OCI-LY7 (cell line): ENCODE results near the gene PERP. TPM values are rescaled to one million over a fixed set of nuclear protein-coding genes. Genes with fewer than 3 reads are reported as not detected.

Experiments used
- BruUV-seq: library from RNA; stranded (reverse); fragments of 400-500 nt; replicated peaks from 2 replicates; lab custom pipeline; 2021; lab: Mats Ljungman, UMichigan
- CTCF ChIA-PET: fragments of 300-600 bp; sonication (Branson Sonifier 250); formaldehyde crosslinking; loops from one replicate; lab custom pipeline; 2022; ENCODE audit warnings: antibody characterized with exemption; ENCODE audit not compliant: unreplicated experiment; lab: Charles Lee
- POLR2A ChIA-PET: fragments of 300-600 bp; sonication (Branson Sonifier 250); formaldehyde crosslinking; loops from one replicate; lab custom pipeline; 2022; ENCODE audit warnings: antibody characterized with exemption; lab: Charles Lee
- DNase-seq: peaks from one replicate; pipeline ENCODE4 v3.0.0-alpha.2; 2015; ENCODE audit warnings: low spot score
- H2AFZ ChIP-seq: fragments of 200-600 bp; sonication (generic), shearing (Covaris generic); 2 replicates; pipeline ENCODE4 v1.6.1; 2014; ENCODE audit warnings: mild to moderate bottlenecking, antibody characterized with exemption, low read length, moderate library complexity
- H3K27ac ChIP-seq: fragments of 200-600 bp; sonication (generic); 2 replicates; pipeline ENCODE4 v1.5.1; 2014; ENCODE audit warnings: mixed run types, low read depth, mild to moderate bottlenecking, moderate library complexity, low read length, inconsistent platforms; ENCODE audit not compliant: poor library complexity, severe bottlenecking
- H3K36me3 ChIP-seq: fragments of 200-600 bp; sonication (generic); 2 replicates; pipeline ENCODE4 v1.6.1; 2014; ENCODE audit warnings: mild to moderate bottlenecking, antibody characterized with exemption, low read length, moderate library complexity, mixed read lengths; ENCODE audit not compliant: insufficient read depth
- H3K4me1 ChIP-seq: fragments of 200-600 bp; sonication (generic); 2 replicates; pipeline ENCODE4 v1.5.1; 2014; ENCODE audit warnings: mild to moderate bottlenecking, low read length; ENCODE audit not compliant: insufficient read depth, poor library complexity, severe bottlenecking
- H3K4me2 ChIP-seq: fragments of 200-600 bp; sonication (generic); 2 replicates; pipeline ENCODE4 v1.6.1; 2014; ENCODE audit warnings: mild to moderate bottlenecking, low read length
- H3K4me3 ChIP-seq: fragments of 200-600 bp; sonication (generic); 2 replicates; pipeline ENCODE4 v1.5.1; 2014; ENCODE audit warnings: mild to moderate bottlenecking, low read depth, low read length; ENCODE audit not compliant: poor library complexity, severe bottlenecking
- H3K79me2 ChIP-seq: fragments of 200-600 bp; sonication (generic); 2 replicates; pipeline ENCODE4 v1.6.1; 2016; ENCODE audit warnings: low read depth, mild to moderate bottlenecking, low read length, moderate library complexity, mixed read lengths; ENCODE audit not compliant: insufficient read depth
- H3K9me2 ChIP-seq: fragments of 200-600 bp; sonication (generic); 2 replicates; pipeline ENCODE4 v1.6.1; 2016; ENCODE audit warnings: mild to moderate bottlenecking, low read length, mixed read lengths; ENCODE audit not compliant: insufficient read depth
- H3K9me3 ChIP-seq: fragments of 200-600 bp; sonication (generic); 2 replicates; pipeline ENCODE4 v1.6.1; 2014; ENCODE audit warnings: mild to moderate bottlenecking, mixed run types, low read length, mixed read lengths
- H4K20me1 ChIP-seq: fragments of 200-600 bp; sonication (generic); 2 replicates; pipeline ENCODE4 v1.6.1; 2014; ENCODE audit warnings: mild to moderate bottlenecking, antibody characterized with exemption, low read length, moderate library complexity, mixed read lengths; ENCODE audit not compliant: insufficient read depth
- CTCF ChIP-seq: fragments of 200-600 bp; sonication (generic); conservative IDR thresholded peaks from 2 replicates; pipeline ENCODE4 v1.5.1; 2014; ENCODE audit warnings: mild to moderate bottlenecking, antibody characterized with exemption, low read length, moderate library complexity, mixed read lengths
- EZH2phosphoT487 ChIP-seq: fragments of 200-600 bp; sonication (generic); IDR thresholded peaks from 2 replicates; pipeline ENCODE4 v1.6.1; 2018; ENCODE audit warnings: low read depth, borderline replicate concordance, mild to moderate bottlenecking, mixed run types, antibody characterized with exemption, low read length, moderate library complexity, mixed read lengths
- intact Hi-C: fragments of 100-400 bp; cut with micrococcal nuclease; formaldehyde crosslinking; loops from one replicate; pipeline ENCODE4 v1.10.0; 2022; ENCODE audit not compliant: unreplicated experiment
- total RNA-seq, 2 experiments: library from RNA; depleted of rRNA in 1 of 2; stranded (reverse); fragments of >200 nt in 1 of 2; shearing (Covaris generic) in 1 of 2; gene quantifications; 2 replicates each; pipeline ENCODE4 v1.2.3, GENCODE V29; 2014 to 2022

Gene PERP
- total RNA-seq, 2 experiments from 2014 or later = not detected

DNA sequence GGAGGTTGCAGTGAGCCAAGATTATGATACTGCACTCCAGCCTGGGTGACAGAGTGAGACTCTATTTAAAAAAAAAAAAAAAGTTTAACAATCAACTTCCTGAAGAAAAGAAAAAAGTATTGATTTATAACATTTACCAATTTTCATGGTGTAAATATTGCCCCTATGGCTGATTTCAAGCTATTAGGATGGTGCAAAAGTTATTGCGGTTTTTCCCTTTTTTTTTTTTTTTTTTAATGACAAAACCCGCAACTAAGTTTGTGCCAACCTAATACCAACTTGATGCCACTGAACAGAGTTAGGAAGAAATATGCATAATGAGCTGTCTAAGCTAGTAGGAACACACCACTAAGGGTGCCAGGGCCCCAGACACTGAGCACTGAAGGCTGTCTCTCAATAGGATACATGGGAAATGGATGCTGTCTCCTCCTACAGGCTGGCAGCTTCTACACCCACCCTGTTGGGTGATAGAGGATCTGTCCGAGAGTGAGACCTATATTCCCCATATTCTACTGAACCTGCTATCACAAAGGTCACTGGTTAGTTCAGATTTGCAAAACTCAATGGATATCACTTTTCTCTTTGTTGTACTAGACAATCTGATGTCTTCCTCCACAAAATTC is 6.5 kb upstream of the PERP start:
- Histone ChIP-seq H3K4me1 (peaks cover 12% of the 10 kb centered on the region), H3K9me3 (no peaks in the 10 kb centered on the region), H3K36me3 (no peaks in the 10 kb centered on the region), H3K79me2 (no peaks in the 10 kb centered on the region), H3K9me2 (no peaks in the 10 kb centered on the region), H4K20me1 (no peaks in the 10 kb centered on the region), H3K27ac (no peak overlapping the region), H3K4me2 (no peak overlapping the region), H3K4me3 (no peak overlapping the region), H2AFZ (no peak overlapping the region)
- ChIA-PET CTCF (interaction anchor here (1.7 kb wide), 1 partner anchor 407 kb away, joined by 10 read pairs; no protein-coding TSS in a partner anchor), POLR2A (interaction anchor here (0.6 to 0.7 kb wide), 3 partner anchors 311 to 981 kb away, joined by 3 to 7 read pairs (median 4); no protein-coding TSS in a partner anchor)
- intact Hi-C loops = no loop called here
- TF ChIP-seq CTCF = no peak
- no peak for TF ChIP-seq EZH2phosphoT487
- DNase-seq = no peak
- no TSS peak for BruUV-seq

DNA sequence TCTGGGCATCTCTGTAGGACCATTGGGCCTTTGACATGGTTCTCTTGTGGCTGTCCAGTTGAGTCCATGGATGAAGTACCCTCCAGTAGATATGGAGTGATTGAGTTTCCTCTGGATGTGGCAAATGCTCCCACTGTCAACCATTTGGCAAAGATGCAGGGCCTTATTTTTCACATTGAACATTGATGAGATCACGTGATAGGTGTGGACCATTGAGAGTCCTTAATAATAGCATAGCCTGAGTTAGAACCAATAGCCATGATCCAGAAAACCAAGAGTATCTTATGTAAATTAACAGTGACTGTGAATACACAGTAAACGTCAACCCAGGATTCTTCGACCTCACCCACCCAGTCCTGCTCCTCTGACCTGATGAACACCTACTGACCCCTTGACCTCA is 3.0 kb upstream of the PERP start:
- Histone ChIP-seq H3K4me2 (no peak overlapping the region), H3K27ac (no peak overlapping the region), H3K9me2 (no peaks in the 10 kb centered on the region), H3K9me3 (no peaks in the 10 kb centered on the region), H3K4me1 (peaks cover 6% of the 10 kb centered on the region), H3K79me2 (no peaks in the 10 kb centered on the region), H3K36me3 (no peaks in the 10 kb centered on the region), H4K20me1 (no peaks in the 10 kb centered on the region), H3K4me3 (no peak overlapping the region), H2AFZ (no peak overlapping the region)
- intact Hi-C loops = no loop called here
- ChIA-PET POLR2A (no interaction called here), CTCF (no interaction called here)
- DNase-seq = no peak
- no TSS peak for BruUV-seq
- no peak for TF ChIP-seq EZH2phosphoT487
- TF ChIP-seq CTCF = no peak
